GM19238 (cell line): ENCODE results near the gene AIMP2.
"Not testable (repeated sequence)": the region's sequence is repeated elsewhere in the genome, so short reads cannot be mapped to it uniquely, and the experiment has no call there.

Experiments
- DNase-seq: peaks from one replicate; pipeline ENCODE4 v3.0.0; 2011; ENCODE audit warnings: low spot score; ENCODE audit not compliant: insufficient read length

Gene AIMP2

GRCh38 chr7:6026011-6026819 is 17.1 kb downstream of the AIMP2 start:
- peak; percentile 52 for DNase-seq

GRCh38 chr7:6026820-6027311 is 17.8 kb downstream of the AIMP2 start:
- DNase-seq = no peak

- no peak for DNase-seq
Measured at GRCh38 chr7:6027806-6028365, 18.8 kb downstream of the AIMP2 start.

GRCh38 chr7:6028563-6028962 is 19.5 kb downstream of the AIMP2 start:
- DNase-seq = no peak

- no peak for DNase-seq
Measured at GRCh38 chr7:6030988-6031387, 21.9 kb downstream of the AIMP2 start, which contains the start of gene ANKRD61. Gene ANKRD61 (plus strand): TSS chr7:6031376. CDS start chr7:6031376, 0 bp downstream.

- DNase-seq = no peak
Measured at GRCh38 chr7:6031567-6031966, 22.5 kb downstream of the AIMP2 start.

- no peak for DNase-seq
Measured at GRCh38 chr7:6032167-6032566, 23.1 kb downstream of the AIMP2 start.

GRCh38 chr7:6032641-6033040 is 23.6 kb downstream of the AIMP2 start:
- no peak for DNase-seq

- no peak for DNase-seq
Measured at GRCh38 chr7:6035165-6035564, 26.1 kb downstream of the AIMP2 start.

GRCh38 chr7:6035686-6036085 is 26.6 kb downstream of the AIMP2 start:
- no peak for DNase-seq

GRCh38 chr7:6049780-6050179 is 40.7 kb downstream of the AIMP2 start:
- DNase-seq = no peak

GRCh38 chr7:6051185-6051584 is 42.1 kb downstream of the AIMP2 start:
- not testable (repeated sequence) for DNase-seq

GRCh38 chr7:6056616-6057015 is 47.5 kb downstream of the AIMP2 start:
- no peak for DNase-seq

GRCh38 chr7:6057316-6058129 is 48.5 kb downstream of the AIMP2 start:
- DNase-seq = no peak

GRCh38 chr7:6059941-6060340 is 50.9 kb downstream of the AIMP2 start:
- not testable (repeated sequence) for DNase-seq

GRCh38 chr7:6071406-6071805 is 62.3 kb downstream of the AIMP2 start:
- DNase-seq = no peak
